Neutrophil (primary cell): ENCODE measurements around the gene TBX4.
"Not testable (repeated sequence)": the region's sequence is repeated elsewhere in the genome, so short reads cannot be mapped to it uniquely, and the experiment has no call there.

ENCODE experiments used
- H3K27ac ChIP-seq: fragments of 200-600 bp; sonication (generic); 2 replicates; pipeline ENCODE4 v1.5.1; 2016; ENCODE audit warnings: mild to moderate bottlenecking, moderate library complexity
- H3K27me3 ChIP-seq: fragments of 200-600 bp; sonication (generic); 2 replicates; pipeline ENCODE4 v1.6.0; 2016; ENCODE audit warnings: mild to moderate bottlenecking
- H3K36me3 ChIP-seq: fragments of 200-600 bp; sonication (generic); 2 replicates; pipeline ENCODE4 v1.5.1; 2017
- H3K4me1 ChIP-seq, 2 experiments: fragments of 200-600 bp in 1 of 2; sonication (generic) in 1 of 2; 1 replicate in 1 of 2; 2 replicates in 1 of 2; pipeline versions ENCODE4 v1.5.1 to v1.6.1; 2013 to 2016; ENCODE audit warnings: low read depth in 1 of 2, low read length in 1 of 2, mild to moderate bottlenecking in 1 of 2, moderate library complexity in 1 of 2; ENCODE audit not compliant: control insufficient read depth in 1 of 2, insufficient read depth in 1 of 2
- H3K4me3 ChIP-seq, 2 experiments: fragments of 200-600 bp in 1 of 2; sonication (generic) in 1 of 2; 1 replicate in 1 of 2; 2 replicates in 1 of 2; pipeline ENCODE4 v1.5.1; 2013 to 2016; ENCODE audit warnings: low read depth in 1 of 2, low read length in 1 of 2, mild to moderate bottlenecking in 1 of 2, moderate library complexity in 1 of 2
- H3K9me3 ChIP-seq: fragments of 200-600 bp; sonication (generic); 2 replicates; pipeline ENCODE4 v1.5.1; 2016
- TF ChIP-seq, protein P1 (sequence below): fragments of 200-600 bp; sonication (generic); IDR thresholded peaks from 2 replicates; pipeline ENCODE4 v1.5.1; 2016; ENCODE audit warnings: antibody characterized with exemption

The TBX4 gene

GRCh38 chr17:61504697-61505096 is 52.5 kb downstream of the TBX4 start:
- TF ChIP-seq, protein P1, sequence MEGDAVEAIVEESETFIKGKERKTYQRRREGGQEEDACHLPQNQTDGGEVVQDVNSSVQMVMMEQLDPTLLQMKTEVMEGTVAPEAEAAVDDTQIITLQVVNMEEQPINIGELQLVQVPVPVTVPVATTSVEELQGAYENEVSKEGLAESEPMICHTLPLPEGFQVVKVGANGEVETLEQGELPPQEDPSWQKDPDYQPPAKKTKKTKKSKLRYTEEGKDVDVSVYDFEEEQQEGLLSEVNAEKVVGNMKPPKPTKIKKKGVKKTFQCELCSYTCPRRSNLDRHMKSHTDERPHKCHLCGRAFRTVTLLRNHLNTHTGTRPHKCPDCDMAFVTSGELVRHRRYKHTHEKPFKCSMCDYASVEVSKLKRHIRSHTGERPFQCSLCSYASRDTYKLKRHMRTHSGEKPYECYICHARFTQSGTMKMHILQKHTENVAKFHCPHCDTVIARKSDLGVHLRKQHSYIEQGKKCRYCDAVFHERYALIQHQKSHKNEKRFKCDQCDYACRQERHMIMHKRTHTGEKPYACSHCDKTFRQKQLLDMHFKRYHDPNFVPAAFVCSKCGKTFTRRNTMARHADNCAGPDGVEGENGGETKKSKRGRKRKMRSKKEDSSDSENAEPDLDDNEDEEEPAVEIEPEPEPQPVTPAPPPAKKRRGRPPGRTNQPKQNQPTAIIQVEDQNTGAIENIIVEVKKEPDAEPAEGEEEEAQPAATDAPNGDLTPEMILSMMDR, result no peak
- Histone ChIP-seq H3K4me3 (no peak overlapping the region), H3K27me3 (peaks cover 29% of the 10 kb centered on the region), H3K27ac (no peak overlapping the region), H3K9me3 (no peaks in the 10 kb centered on the region), H3K4me1 (no peaks in the 10 kb centered on the region), H3K36me3 (no peaks in the 10 kb centered on the region)

DNA sequence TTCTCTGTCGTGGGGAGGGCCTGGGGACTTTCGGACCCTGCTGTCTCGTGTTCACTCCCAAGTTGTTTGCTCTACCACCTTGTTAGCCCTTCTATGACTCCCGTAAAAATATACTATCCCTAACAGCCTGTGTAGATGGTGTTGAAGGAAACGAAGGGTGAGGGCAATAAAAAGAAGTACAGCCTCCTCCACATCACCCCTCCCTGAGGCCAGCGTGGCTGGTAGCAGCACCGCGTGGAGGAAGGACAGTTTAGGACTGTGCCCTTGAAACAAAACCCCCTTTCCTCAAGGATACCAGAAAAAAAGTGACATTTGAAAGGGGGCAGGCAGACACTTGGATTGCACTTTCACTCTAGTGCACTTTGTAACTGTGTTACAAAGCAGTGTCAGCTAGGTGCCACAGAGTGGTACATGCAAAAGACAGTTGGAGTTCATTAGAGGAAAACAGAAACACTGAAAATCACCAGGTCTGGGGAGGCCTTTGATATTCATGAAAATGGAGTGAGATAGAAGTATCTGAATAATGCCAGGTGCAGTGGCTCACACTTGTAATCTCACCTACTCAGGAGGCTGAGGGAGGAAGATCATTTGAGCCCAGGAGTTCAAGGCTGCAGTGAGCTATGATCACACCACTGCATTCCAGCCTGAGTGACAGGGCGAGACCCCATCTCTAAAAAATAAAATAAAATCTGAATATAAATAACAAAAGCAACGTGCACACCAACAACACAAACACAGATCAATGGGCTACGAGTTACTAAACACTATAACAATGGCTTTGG is 53.8 kb downstream of the TBX4 start:
- TF ChIP-seq, protein P1, result no peak
- Histone ChIP-seq H3K27ac (no peak overlapping the region), H3K4me3 (no peak overlapping the region), H3K4me1 (no peaks in the 10 kb centered on the region), H3K27me3 (peaks cover 25% of the 10 kb centered on the region), H3K9me3 (no peaks in the 10 kb centered on the region), H3K36me3 (no peaks in the 10 kb centered on the region)

DNA sequence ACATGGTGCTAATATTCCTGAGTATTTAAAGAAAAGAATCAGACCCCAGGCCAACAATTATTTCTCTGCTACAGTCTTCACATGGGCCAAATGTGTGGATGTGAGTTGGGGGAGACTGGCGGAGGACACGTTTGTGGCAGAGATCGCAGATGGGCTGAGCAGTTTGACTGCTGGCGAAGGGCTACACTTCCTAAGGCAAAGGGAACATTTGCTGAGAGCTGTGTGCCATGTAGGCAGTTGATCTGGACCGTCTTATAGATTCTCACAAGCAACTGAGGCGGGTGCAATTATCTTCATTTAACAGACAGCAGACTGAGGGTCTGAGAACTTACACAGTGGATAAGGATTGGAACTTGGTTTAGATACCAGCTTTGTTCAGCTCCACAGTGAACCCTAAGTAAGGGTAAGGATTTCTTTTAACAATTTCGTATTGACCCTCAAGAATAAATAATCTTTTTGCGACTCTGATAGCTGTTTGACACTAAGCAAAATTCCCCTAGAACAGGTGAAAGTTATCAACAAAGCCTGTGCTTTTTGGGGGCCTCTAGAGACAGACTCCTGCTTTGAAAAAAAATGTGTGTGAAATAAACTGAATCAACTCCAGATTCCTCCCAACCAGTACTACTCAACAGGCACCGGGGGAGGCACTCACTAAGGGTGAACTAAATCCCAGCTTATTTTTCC is 55.3 kb downstream of the TBX4 start:
- Histone ChIP-seq H3K4me3 (no peak overlapping the region), H3K9me3 (no peaks in the 10 kb centered on the region), H3K36me3 (no peaks in the 10 kb centered on the region), H3K27me3 (peaks cover 14% of the 10 kb centered on the region), H3K4me1 (no peaks in the 10 kb centered on the region), H3K27ac (no peak overlapping the region)
- TF ChIP-seq, protein P1, result no peak

DNA sequence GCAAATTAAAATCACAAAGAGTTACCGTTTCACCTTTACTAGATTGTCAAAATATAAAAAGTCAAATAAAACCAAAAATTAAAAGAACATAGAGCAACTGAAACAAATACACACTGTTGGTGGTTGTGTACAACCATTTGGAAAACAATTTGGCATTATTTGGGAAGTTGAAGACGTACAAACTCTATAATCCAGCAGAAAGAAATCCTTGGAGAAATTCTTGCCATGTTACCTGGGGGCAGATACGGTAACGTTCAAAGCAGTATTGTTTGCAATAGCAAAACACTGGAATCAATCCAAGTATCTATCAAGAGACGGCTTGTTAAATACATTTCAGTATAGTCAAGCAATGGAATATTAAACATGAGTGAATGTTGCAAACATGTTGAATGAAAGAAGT is 56.7 kb downstream of the TBX4 start:
- Histone ChIP-seq H3K4me1 (no peaks in the 10 kb centered on the region), H3K27me3 (peaks cover 14% of the 10 kb centered on the region), H3K4me3 (no peak overlapping the region), H3K9me3 (no peaks in the 10 kb centered on the region), H3K36me3 (no peaks in the 10 kb centered on the region), H3K27ac (no peak overlapping the region)
- TF ChIP-seq, protein P1, result no peak

DNA sequence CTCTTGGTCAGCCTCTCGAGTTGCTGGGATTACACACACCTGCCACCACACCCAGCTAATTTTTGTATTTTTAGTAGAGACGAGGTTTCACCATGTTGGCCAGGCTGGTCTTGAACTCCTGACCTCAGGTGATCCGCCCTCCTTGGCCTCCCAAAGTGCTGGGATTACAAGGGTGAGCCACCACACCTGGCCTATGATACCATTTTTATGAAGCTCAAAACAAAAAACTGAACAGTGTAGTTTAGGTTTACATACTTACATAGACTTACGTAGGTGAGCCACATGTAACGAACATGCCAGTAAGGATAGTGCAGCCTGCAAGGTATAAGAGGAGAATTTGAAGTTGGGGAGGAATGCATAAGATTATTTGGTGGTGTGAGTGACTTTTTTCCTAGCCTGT is 57.2 kb downstream of the TBX4 start:
- H3K27me3 ChIP-seq, result peaks cover 14% of the 10 kb centered on the region
- not testable (repeated sequence) for H3K27ac ChIP-seq, H3K4me1 ChIP-seq, H3K36me3 ChIP-seq, H3K4me3 ChIP-seq, H3K9me3 ChIP-seq

DNA sequence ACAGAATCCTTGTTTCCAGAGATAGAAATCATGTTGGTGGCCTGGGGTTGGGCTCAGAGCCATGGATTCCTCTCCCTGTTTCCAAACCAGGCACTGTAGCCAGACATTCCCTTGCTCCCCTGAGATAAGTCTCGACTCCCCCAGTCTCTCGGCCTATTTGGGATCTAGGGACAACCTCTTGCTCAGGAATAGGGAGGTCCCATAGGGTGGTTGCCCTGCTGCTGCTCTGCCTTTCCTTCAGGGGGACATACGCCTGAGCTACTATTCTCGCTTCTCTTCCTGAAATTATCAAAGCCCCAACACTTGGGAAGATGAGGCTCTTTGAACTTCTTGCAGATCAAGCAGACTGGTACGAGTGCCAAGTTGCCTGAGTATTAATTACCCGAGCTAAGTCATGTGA is 58.0 kb downstream of the TBX4 start:
- H3K4me3 ChIP-seq, result no peak overlapping the region
- no peaks in the 10 kb centered on the region for H3K4me1 ChIP-seq
- no peaks in the 10 kb centered on the region for H3K36me3 ChIP-seq
- TF ChIP-seq, protein P1, result no peak
- H3K9me3 ChIP-seq, result no peaks in the 10 kb centered on the region
- H3K27me3 ChIP-seq, result peaks cover 14% of the 10 kb centered on the region
- H3K27ac ChIP-seq, result no peak overlapping the region
